Measurements from ENCODE around the gene KCNK5.

KCNK5 gene

DNA sequence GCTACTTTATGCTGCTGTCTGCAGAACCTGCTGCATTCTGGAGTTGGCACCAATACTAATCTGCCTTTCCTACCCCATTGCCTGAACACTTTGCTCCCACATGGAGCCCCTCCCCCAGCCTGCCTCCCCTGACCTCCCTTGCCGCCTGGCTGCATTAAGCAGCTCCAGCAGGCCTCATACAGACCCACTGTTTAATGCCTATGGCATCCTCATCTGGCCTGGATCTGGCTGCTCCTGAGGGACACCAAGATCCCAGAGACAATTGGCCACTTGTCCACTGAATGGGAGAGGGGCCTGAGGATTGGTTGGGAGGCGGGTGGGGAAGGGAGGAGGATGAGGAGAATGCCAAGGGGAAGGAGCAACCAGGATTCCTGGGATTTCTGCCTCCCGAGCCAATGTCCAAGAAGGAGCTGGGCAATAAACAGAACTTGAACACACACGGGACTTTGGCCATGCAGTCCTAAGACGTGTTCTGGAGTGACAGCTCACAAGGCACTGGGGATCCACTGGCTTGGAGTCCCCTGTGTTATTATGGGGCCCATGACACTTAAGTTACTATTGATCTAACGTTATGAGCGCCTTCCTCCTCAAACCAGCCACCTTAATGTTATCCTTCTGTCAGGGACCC is 10.4 kb upstream of the KCNK5 start:
- DNase-seq: no peak

DNA sequence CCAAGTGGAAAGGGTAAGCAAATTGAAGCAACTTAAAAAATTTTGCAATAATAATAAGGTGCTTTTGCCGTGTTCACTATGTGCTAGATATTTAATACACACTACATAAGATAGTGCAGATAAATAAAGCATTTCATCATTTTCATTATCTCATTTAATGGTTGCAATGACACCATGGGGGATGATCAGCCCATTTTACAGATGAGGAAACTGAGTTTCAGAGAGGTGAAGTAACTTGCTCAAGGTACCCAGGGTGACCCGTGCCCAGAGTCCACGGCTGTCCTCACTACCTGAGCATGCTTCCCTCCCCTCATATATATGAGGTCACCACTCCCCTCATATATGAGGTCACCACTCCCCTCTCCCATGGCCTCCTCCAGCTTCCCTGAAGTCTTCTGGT is 7.5 kb upstream of the KCNK5 start:
- DNase-seq: no peak

DNA sequence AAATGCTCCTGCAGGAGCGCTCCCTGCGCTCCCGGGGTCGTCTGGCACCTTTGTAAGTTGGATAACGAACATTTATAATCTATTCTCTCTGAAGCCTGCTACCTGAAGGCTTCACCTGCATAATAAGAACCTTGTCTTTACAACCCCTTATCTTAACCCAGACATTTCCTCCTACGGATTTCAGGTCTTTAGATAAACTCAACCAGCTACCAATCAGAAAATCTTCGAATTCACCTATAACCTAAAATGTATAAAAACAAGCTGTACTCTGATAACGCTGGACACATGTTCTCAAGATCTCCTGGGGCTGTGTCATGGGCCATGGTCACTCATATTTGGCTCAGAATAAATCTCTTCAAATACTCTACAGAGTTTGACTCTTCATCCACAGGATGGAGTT is 4.1 kb upstream of the KCNK5 start:
- no peak for DNase-seq

DNA sequence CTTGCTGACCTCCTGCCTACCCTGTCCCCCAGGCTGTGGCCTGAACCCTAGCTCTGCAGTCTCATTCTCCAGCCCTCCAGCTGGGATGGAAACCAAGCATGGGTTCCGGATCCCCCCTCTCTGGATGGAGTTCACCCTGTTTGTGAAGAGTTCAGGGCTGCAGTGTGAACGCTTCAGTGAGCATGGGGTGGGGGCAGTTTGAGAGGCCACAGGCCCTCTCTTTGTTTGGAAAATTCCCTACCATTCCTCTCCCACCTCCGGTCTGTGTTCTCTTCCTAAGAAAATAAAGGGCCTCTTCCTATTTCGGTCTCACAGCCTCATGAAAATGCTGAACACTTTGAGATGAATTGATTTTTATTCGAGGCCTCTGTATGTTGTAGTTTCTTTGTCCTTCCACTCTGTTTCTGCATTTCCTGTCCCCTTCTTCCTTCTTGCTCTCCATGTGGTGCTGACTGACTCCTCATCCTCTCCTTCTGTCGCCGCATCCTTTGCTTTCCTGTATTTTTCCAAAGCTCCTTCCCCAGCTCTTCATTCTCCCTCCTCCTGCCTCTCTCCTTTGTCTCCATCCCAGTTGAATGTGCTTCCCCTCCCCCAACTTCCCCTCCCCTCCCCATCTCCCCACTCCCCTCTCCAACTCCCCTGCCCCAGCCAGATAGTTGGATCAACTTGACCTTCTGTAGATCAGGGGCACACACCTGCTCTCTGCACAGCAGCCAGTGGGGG is 2.4 kb upstream of the KCNK5 start:
- DNase-seq: no peak

DNA sequence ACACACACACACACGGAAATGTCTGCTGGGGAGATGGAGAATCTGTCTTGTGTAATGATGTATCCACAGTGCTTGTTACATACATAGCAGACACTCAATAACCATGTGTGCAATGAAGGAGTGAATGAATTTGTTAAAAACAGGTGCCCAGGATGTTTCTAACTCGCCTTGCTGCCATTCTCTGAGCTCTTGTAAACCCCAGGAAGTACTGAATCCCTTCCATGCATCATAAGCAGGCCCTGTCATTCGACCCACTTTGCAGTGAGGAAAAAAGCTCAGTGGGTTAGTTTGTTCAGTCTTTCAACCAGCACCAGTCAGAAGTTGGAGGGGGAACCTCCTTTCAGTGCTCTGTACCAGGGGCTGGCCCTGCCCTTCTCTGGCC is 1.4 kb upstream of the KCNK5 start:
- no peak for DNase-seq

DNA sequence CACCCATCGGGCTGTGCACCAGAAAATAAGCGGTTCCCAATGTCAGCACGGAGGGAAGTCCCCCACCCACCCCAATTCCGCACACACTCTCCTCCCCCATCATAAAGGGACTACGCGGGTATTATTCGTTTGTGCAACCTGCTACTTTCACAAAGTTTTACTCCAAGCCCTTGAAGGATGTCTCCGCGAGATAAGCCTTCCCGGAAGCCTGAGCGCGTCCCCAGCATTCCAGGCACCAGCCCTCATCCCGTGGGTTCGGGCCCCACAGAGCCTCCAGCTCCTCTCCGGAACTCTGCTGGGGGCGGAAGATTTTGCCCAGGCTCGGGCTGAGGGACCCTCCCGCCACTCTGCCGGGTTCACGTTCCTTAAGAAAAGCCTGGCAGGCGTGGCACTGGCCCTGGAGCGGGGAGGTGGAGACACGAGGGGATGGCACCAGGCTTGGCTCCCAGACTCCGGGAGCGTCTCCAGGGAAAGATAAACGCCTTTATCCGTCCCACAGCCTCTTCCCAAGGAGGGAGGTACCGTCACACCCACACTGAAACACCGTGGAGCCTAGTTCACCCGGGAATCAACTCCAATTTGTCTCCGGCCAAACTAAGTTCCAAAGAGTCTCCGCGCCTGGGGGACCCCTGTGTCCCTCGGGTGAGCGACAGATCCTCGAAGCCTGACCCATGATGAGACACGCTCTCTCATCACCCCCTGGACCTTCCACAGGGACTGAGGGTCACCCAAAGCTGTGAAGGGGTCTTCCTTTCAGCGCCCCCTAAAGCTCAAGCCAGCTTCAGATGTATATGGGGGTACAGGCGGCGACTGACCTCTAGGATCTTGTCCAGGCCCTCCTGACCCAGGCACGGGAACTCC is 934 bp downstream of the KCNK5 start:
- peak; percentile 5 for DNase-seq

DNA sequence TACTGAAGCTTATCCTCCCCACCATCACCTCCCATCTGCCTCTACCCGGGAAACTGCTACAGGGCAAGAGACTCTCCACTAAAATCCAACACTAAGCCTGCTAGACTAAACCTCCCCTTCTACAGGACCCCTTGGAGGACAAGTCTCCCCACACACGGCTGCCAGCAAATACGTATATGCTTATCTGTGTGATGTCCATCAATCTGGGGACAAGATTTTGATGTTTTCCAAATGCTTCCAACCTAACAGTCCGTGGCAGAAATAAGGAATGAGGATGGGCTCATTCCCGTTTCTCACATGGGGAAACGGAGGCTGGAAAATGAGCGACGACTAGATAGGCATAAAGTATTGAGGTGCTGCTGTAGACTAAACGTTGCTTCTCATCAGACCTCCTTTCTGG is 1.8 kb downstream of the KCNK5 start:
- DNase-seq: no peak

DNA sequence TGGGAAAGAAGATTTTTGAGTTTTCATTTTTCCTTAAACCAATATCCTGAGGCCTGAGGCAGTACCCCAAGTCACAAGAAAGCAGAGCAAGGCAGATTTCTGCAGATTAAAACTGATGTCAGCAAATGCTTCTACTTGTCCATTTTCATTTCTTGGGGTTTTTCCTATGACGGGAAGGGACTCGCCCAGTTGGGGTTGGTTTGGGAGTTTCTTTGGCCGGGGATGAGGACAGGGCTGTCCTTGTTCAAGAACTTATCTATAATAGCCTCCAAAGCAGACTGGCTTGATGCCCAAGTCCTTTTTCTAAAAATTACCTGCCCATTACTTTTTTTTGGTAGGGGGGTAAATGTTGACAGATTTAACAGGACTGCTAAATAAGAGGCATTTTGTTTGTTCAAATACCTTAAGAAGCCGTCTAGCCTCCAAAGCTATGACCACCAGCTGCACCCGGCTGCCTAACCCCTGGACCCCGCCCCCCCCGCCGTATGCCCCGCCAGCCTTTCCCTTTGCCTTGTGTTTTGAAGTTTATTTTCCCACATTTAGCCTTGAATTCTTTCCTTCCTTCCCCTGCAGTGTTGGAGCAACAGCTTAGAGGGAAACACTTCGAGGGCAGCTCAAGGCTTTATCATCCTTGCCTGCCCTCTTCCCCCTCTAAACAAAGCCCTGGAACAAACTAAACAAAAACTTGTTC is 2.5 kb downstream of the KCNK5 start:
- no peak for DNase-seq

DNA sequence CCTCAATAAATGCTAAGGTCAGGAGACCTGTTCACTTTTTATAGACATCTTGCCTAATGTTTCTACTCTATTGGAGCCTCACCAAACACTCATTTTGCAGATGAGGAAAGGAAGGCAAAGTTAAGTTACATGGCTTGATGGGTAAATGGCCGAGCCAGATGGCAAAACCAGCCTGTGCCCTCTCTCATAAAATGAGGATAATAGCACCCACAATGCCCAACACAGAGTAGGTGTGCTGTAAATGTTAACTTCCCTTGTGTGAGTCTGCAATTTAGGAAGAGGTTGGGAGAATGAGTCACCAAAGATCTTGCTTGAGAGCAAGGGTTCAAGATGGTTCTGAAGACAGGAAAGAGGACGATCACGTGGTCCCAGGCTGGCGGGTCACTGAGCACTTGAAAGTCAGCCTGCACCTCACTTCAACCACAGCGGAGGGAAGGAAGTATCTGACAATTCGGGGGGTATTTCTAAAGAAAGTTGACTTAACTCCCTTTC is 3.3 kb downstream of the KCNK5 start:
- peak; percentile 70 for DNase-seq

DNA sequence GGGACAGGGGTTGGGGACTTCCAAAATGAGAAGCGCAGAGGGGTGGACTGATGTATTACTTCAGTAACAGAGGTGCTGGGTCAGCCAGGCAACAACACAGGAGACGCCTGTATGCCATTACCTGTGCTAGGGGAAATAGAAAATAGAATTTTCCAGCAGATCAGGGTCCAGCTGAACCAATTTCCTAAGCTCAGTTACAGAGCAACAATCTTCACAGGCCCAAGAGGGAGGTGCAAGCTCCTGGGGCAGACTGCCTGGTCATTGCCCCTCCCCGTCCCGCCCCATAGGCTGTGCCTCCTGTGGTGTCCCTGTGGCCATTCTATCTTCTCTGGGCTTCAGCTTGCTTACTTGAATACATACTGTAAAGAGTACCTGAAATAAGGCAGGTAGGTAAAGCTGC is 3.7 kb downstream of the KCNK5 start:
- DNase-seq: no peak

DNA sequence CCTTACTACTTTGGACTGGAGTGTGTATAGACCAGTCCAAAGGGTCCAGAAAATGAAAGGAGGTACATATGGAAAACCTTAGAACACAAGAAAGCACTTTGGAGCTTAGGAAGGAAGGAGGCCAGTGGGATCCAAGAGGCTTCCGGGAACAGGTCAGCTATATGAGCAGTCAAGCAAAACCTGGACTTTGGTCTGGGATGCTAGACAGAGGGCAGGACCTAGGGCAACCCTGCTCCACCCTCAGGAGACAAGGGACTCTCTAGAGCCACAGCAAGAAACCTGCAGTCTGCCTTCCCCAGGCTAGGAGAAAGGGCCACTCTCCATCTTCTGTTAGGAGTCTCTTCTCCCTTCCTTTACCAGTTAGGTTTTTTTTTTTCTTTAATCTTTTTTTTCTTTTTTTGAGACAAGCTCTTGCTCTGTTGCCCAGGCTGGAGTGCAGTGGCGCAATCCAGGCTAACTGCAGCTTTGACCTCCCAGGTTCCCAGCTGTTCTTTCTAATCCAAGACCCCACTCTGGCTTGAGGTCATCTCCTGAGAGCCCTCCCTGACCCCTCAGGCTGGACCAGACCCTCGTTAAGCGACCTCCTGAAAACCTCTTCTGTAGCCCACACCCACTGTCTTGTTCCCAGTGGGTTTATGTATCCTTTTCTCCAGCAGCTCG is 4.6 kb downstream of the KCNK5 start:
- DNase-seq: no peak

DNA sequence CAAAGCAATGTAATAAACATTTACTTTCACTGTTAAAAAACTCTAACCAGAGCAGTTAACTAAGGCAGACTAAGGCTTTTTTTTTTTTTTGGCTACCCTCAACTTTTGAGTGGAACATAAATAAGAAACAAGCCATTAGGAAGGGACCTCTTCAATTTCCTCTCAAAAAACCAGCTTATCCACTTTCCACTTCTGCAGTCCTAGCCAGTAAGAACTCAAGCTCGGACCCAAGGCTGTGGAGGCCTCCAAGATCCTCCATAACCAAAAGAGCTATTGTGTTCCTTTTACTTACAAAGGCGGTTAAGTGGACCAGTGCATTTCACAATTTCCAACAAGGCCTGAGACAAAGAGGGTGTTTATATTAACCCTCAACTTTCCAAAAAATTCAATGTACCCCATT is 5.3 kb downstream of the KCNK5 start:
- DNase-seq: no peak

DNA sequence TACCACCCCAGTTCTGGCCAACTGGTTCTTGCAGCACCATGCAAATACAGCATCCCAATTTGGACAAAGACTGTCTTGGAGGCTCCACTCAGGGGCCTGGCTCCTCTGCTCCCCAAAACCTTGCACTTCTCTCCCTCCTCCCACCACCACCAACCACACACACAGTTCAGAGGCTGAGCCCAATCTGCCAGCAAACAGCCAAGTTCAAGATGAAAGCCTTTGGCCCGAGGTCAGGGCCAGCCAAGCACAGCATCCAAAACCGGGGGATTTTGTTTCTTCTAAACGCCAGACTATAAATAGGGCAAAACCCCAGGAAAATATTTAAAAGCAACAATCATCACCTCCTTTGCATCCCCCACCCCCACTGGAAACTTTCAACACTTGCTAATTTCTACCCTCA is 5.7 kb downstream of the KCNK5 start:
- no peak for DNase-seq

DNA sequence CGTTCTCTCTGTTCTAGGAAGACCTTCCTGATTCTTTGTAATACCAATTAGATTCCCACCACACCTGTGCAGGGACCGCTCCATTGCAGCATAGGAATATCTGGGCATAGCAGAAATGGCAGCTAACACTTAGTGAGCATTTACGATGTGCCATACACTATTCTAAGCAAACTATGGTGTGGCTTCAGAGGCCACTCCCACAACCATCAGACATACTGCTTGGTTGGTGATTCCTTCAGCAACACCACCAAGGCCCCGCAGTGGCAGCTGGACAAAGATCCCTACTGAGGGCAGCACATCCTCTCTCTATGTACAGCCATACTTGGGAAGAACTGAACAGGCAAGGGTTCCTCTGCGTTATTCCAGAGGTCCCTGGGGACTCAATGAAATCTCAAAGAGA is 6.2 kb downstream of the KCNK5 start:
- no peak for DNase-seq

DNA sequence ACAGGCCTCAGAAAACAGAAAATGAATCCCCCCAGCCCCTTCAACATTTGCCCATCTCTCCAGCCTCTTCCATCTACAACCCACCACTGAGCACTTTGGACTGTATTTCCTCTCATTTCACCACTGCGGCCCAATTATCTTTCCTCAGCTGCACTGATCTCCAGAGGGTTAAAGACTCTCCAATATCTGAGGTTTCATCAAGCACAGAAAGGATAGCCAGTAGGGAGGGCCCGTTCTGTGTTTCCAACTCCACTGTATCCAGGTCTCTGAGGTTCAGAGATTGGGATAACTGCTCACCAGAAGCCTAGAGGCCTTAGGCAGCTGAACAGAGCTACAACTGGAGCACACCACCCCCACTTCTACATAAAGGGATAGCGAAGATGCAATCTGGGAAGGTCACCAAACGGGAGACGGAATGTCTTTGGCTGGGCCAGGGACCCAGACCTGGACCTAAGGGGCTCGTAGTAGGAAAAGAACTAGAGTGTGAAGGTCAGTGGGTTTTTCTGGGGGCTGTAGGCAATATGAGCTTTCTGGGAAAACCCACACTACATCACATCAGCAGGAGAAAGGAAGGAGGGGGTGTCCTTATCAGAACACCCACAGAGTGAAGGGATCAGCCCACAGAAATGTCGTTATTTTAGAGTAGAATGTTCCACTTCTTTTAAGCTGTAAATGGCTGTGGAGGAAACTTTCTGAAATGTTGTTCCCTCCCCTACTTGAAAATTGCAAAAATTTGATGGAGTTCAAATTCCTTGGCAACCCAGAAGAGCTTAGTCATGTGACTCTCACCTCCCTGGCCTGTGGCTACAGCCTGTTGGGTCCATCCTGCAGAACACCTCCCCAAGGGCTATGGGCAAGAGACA is 7.3 kb downstream of the KCNK5 start:
- DNase-seq: no peak

DNA sequence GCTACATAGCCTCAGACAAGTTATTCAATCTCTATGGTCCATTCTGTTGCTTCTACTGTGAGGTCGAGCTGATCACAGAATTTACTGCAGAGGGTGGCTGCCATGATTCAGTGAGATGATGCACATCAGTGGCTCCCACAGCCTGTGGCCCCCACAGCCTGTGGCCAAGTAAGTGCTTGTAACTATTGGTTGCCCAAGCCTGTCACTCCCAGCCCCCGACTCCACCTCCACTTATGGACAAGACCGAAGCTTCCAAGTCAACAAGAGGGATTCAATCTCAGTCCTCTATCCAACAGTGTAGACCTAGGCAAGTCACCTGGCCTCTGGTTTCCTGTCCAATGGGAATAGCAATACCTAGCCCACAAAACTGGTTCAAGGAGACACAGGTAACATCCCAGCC is 8.2 kb downstream of the KCNK5 start:
- no peak for DNase-seq

DNA sequence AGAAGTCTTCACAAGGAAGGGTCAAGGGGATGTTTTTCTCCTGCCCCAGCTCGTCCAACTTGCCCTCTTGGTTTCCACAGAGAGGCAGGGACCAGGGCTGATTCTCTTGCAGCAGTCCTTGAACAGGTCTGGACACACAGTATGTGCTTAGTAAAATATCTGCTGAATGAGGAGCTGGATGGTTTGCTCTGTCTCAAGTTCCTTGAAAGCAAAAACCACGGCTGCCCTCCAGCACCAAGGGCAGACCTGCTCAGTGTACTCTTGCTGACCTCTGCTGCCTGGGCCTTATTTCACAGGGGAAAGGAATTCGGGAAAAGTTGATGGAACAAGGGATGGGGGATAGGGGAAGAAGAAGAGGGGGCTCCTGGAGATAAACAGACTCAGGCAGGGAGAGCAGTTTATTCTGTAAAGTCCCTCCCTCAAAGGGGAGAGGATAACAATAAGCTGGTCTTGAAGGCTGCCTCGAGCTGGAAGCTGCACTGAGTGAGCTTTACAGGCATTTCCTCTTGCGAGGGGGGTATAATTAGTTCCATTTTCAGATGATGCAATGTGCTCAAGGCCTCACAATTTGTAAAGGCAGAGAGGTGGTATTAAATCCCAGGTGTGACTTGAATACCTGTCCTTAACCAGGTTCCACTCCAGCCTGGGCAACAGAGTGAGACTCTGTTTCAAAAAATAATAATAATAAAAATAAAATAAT is 10.3 kb downstream of the KCNK5 start:
- no peak for DNase-seq

DNA sequence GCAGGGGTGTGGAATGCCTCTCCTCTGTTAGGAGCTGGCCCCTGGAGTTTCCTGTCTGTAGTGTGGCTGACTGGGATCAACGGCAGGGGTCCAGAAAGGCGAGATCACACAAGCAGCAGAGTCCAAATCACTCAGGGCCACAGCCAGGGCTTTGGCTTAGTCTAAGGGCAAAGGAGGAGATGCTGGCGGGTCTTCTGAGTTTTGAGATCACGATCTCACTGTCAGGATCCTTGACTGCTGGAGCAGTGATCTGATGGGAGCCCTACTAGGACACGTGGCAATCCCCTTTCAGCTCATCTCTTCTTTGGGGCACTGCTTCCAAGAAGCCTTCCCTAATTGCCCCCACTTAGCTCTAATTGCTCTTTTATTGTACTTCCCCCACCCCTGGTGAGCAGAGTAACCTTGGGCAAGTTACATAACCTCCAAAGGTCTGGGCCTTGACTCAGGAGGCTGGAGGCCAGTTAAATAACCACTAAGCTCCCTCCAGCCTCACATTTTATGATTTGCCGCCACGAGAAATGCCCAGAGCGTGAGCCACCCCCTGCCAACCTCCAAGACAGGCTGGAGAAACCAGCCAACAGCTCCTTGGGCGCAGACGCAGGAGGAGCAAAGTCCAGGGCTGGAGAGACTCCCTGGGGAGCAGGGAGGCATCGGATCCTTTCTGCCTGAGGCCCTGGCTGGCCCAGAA is 12.0 kb downstream of the KCNK5 start:
- DNase-seq: no peak

DNA sequence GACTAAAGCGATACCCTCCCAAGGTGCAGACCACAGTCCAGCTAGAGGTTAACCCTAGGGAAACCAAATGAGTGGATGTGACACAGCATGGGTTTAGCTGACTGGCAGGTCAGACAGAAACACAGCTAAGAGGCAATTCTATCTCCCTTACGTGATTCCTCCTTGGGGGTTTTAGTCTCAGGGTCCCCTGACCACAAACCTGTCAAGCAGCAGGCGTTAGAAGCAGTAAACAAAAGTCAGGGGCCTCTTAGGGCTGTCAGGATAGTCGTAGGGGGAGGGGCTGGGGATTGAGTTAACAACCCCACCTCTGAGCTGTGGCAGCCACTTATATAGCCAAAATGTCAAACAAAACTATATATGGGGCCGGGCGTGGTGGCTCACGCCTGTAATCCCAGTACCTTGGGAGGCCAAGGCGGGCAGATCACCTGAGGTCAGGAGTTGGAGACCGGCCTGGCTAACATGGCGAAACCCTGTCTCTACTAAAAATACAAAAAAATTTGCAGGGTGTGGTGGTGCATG is 13.6 kb downstream of the KCNK5 start:
- no peak for DNase-seq
